IPS-15b (cell line): Measurements from ENCODE around the gene STK39.

ENCODE experiments used
- H3K27me3 ChIP-seq: one replicate; pipeline ENCODE4 v1.6.1; 2013; ENCODE audit warnings: low read length; ENCODE audit not compliant: control insufficient read depth, insufficient read depth
- H3K36me3 ChIP-seq: one replicate; pipeline ENCODE4 v1.6.1; 2013; ENCODE audit warnings: low read length; ENCODE audit not compliant: control insufficient read depth, insufficient read depth
- H3K4me1 ChIP-seq: one replicate; pipeline ENCODE4 v1.6.1; 2013; ENCODE audit warnings: mild to moderate bottlenecking, low read length; ENCODE audit not compliant: control insufficient read depth, insufficient read depth
- H3K4me3 ChIP-seq: one replicate; pipeline ENCODE4 v1.5.1; 2013; ENCODE audit warnings: low read depth, low read length
- H3K9ac ChIP-seq: one replicate; pipeline ENCODE4 v1.6.1; 2013; ENCODE audit warnings: low read depth, mild to moderate bottlenecking, low read length
- H3K9me3 ChIP-seq: one replicate; pipeline ENCODE4 v1.6.1; 2013; ENCODE audit warnings: mild to moderate bottlenecking, low read length; ENCODE audit not compliant: control insufficient read depth, insufficient read depth

The STK39 gene

DNA sequence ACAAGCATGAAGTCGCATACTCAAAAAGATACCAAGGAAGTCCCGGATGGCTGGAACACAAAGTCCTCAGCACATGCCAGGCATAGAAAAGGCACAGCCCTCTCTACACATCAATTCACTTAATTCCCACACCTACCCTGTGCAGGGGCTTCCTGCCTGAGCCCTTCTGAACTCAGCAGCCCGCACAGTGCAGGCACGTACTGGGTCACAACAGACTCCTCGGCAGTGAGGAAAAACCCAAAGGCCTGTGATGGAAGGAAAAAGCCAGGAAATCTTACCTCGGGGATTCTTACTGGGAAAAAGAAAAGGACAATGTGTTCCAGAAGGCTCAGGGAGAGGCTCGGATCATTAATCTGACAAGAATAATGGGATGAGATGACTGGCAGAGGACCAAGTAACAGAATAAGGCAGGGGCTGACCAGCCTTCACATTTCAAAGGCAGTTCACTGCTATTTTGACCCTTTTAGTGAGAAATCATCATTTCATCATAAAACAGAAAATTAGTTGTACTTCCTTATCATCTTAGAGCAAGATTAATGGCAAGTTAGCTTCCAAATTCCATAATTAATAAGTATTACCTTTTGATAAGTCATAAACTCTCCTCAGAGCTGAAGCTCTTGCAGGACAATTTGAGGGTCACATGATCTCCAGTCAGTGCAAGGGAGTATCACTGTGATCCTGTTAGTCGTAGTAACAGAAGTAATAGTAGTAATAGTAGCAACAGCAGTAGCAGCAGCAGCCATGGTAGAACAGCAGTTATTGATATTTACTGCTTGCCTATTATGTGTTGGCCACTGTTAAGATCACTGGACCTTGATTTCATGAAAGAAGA is 87.4 kb downstream of the STK39 start:
- Histone ChIP-seq H3K9ac (no peak overlapping the region), H3K4me1 (peaks cover 4% of the 10 kb centered on the region), H3K4me3 (no peak overlapping the region), H3K9me3 (no peaks in the 10 kb centered on the region), H3K27me3 (no peaks in the 10 kb centered on the region), H3K36me3 (no peaks in the 10 kb centered on the region)

DNA sequence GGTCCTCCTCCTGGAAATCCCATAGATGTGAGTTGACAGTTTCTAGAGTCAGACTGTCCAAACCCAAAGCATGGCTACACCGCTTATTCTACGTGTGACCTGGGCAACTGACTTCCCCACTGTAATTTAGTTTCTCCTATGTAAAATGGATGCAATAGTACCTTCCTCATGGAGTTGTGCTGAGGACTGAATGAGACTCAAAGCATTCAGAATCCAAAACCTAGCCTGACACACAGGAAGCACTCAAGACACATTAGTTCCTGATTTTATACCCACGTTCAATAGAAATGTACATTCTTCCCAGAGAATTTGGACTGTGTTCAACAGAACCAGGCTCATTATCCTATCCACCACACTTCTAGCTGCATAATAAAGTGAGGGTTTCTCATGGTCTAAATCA is 88.8 kb downstream of the STK39 start:
- Histone ChIP-seq H3K27me3 (no peaks in the 10 kb centered on the region), H3K9ac (no peak overlapping the region), H3K4me1 (peaks cover 4% of the 10 kb centered on the region), H3K36me3 (no peaks in the 10 kb centered on the region), H3K4me3 (no peak overlapping the region), H3K9me3 (no peaks in the 10 kb centered on the region)

DNA sequence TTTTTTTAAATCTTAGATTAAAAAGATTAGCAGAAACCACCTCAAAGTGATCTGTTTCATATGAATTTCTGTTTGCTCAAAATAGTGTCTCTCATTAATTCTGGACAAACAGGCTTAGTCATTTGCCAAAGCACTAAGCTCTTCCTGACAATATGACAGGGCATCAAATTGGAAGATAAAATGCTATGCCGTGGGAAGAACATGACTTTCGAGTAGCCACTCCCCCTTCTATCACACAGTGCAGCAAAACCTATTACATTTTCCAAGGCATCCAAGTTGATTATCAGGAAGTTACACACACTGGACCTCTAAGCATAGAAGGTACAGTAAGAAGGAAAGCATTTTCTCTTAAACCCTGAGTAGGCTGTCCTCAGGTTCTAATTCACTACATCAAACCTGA is 89.5 kb downstream of the STK39 start:
- Histone ChIP-seq H3K4me1 (peaks cover 4% of the 10 kb centered on the region), H3K9me3 (no peaks in the 10 kb centered on the region), H3K27me3 (no peaks in the 10 kb centered on the region), H3K9ac (no peak overlapping the region), H3K4me3 (no peak overlapping the region), H3K36me3 (no peaks in the 10 kb centered on the region)

DNA sequence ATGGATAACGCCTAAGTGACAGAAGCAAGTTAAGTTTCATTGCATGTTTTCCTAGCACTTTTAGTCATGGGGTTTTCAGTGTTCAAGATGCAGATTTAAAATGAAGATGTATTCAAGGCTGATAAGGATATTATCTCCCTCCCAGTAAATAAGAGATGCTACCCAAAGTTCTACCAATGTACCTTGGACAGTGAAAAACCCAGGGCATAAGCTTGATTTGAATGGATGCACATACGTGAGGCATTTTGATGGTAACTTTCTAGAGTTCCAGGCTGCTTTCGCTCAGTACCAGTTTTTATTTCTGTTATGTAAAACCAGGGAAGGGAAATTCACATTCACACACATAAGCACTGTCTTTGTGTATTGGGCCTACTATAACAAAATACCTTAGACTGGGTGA is 90.3 kb downstream of the STK39 start:
- Histone ChIP-seq H3K9ac (no peak overlapping the region), H3K36me3 (no peaks in the 10 kb centered on the region), H3K27me3 (no peaks in the 10 kb centered on the region), H3K4me1 (peaks cover 4% of the 10 kb centered on the region), H3K4me3 (no peak overlapping the region), H3K9me3 (no peaks in the 10 kb centered on the region)

DNA sequence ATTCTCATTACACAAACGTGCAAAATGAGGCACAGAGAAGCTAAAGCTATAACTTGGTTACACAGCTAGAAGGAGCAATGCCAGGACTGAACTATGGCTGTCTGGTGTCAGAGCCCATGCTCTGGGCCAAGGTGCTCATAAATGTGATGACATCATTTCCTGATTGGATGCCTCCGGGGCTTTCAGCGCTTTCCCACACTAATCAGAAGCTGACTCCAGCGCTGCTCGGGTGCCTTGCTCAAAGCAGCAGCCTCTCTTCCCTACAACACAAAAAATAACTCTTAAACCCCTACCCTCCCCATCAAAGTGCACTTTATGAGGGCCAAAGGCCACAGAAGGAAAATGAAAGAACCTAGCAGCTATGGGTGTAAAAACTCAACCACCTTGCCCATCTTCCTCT is 90.7 kb downstream of the STK39 start:
- H3K4me1 ChIP-seq = peaks cover 4% of the 10 kb centered on the region
- H3K9ac ChIP-seq = no peak overlapping the region
- H3K4me3 ChIP-seq = no peak overlapping the region

DNA sequence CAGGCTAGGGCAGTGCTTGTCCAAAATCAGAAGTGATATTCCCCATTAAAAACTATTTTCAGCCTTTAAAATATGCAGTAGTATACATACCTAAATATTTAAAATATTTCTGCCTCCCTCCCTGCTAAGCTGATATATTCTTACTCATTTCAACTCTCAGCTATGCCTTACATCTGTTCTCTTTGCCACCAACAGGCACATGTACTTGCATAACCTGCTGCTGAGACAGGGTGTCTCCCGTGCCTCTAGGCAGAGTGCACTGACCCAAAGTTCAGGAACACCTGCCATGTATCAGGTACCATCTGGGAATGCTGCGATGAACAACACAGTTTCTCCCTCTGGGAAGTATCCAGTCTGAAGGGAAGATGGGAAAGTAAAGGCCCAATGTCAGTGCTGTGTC is 91.7 kb downstream of the STK39 start:
- no peak overlapping the region for H3K9ac ChIP-seq
- H3K36me3 ChIP-seq = no peaks in the 10 kb centered on the region
- no peaks in the 10 kb centered on the region for H3K9me3 ChIP-seq
- H3K27me3 ChIP-seq = no peaks in the 10 kb centered on the region
- H3K4me1 ChIP-seq = no peaks in the 10 kb centered on the region
- H3K4me3 ChIP-seq = no peak overlapping the region

More for the DNA sequence above, 90.7 kb downstream of the STK39 start:
- Histone ChIP-seq H3K27me3 (no peaks in the 10 kb centered on the region), H3K36me3 (no peaks in the 10 kb centered on the region), H3K9me3 (no peaks in the 10 kb centered on the region)

DNA sequence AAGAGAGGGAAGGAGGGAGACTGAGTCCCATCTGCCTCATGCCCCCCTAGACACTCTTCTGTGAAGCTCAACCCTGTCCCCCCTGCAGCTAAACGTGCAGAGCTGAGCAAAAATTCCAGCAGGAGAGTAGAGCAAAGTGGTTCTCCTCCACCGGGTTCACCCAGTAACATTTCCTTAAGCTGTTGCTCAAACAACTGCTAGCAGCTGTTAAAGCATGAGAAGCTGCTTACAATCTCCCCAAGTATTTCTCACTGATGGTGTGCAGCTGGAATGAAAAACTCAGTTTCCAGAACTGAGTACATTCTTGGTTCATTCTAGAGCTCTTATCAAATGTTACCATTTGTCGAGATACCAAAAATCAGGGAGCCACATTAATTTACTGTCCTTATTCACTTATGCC is 92.3 kb downstream of the STK39 start:
- Histone ChIP-seq H3K9ac (no peak overlapping the region), H3K27me3 (no peaks in the 10 kb centered on the region), H3K4me3 (no peak overlapping the region), H3K4me1 (no peaks in the 10 kb centered on the region), H3K9me3 (no peaks in the 10 kb centered on the region), H3K36me3 (no peaks in the 10 kb centered on the region)

DNA sequence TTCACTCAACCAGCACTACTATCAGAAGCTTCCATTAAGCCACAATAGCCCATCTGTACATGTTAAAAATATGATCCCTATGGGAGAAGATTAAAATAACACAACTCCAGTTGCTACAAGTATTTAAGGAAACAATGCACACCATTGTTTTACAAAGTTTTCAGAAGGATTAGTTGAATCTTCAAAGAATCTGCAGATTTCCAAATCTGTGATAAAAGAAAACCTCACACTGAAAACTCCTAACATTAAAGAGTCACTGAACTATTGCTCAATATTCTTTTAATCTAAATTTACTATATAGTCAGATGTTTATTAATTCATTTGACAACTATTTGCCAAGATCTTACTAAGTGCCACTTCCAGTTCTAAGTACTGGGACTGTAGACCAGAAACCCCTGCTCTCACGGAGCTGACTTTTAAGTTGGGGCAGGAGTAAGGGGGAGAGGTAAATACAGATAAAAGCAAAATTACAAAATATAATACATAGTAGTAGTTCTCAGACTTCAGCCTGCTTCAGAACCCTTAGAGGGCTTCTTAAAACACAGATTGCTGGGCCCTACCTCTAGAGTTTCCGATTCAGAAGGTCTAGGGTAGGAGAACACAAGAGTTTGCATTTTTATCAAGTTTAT is 94.4 kb downstream of the STK39 start:
- no peak overlapping the region for H3K4me3 ChIP-seq
- no peaks in the 10 kb centered on the region for H3K4me1 ChIP-seq
- no peaks in the 10 kb centered on the region for H3K9me3 ChIP-seq
- no peak overlapping the region for H3K9ac ChIP-seq
- no peaks in the 10 kb centered on the region for H3K27me3 ChIP-seq
- H3K36me3 ChIP-seq = no peaks in the 10 kb centered on the region

DNA sequence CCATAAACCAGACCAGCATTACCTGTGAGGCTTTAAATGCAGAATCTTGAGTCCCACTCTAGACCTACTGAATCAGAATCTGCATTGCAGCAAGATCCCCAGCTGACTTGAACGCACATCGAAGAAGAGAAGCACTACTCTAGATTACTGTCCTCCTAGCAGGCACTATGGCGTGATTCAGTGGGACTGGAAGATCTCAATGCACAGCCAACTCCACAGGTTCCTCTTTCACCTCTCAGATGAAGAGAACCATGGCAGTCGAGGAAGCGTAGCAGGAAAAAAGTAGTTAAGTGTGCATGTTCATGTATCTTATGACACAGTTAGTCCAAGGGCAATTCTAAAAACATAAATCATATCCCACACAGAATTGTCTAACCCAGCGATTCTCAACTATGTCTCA is 97.4 kb downstream of the STK39 start:
- Histone ChIP-seq H3K4me3 (no peak overlapping the region), H3K27me3 (no peaks in the 10 kb centered on the region), H3K9ac (no peak overlapping the region), H3K4me1 (no peaks in the 10 kb centered on the region), H3K36me3 (no peaks in the 10 kb centered on the region), H3K9me3 (no peaks in the 10 kb centered on the region)

DNA sequence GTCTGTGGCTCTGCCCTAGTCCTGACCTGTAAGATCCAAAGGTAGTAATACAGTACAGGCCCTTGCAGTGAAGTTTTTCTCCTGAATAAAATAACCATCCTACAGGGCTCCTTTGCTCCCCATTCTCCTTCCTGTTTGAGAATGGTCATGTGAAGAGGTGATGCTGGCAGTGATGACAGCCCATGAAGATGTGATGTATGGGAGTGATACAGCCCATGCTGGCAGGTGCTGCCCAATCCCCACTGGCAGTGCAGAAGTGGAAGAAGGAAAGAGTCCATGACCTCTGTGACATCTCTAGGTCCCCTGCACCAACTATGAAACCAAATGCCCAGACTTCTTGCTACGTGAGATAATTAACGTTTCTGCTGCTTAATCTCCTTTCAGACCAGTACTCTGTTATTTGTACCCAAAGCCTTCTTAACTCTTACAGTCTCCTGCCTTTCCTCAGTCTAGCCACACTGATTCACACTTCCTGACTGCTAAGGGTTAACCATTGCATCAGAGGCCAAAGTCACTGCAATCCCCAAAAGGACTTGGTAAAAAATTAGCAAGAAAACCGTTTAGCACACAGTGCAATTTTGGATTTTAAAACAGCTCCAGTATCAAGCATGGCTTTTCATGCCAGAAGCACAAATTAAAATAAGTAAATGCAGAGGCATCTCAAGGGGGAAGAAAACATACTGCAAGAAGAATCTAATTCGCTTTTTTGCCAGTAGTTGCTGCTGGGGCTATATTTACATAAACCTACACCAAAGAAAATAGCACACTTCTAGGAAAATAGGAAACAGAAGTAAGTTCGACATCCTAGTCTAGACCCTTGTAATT is 98.0 kb downstream of the STK39 start:
- H3K27me3 ChIP-seq = no peaks in the 10 kb centered on the region
- no peaks in the 10 kb centered on the region for H3K36me3 ChIP-seq
- H3K9ac ChIP-seq = no peak overlapping the region
- H3K4me3 ChIP-seq = no peak overlapping the region
- no peaks in the 10 kb centered on the region for H3K4me1 ChIP-seq
- no peaks in the 10 kb centered on the region for H3K9me3 ChIP-seq

DNA sequence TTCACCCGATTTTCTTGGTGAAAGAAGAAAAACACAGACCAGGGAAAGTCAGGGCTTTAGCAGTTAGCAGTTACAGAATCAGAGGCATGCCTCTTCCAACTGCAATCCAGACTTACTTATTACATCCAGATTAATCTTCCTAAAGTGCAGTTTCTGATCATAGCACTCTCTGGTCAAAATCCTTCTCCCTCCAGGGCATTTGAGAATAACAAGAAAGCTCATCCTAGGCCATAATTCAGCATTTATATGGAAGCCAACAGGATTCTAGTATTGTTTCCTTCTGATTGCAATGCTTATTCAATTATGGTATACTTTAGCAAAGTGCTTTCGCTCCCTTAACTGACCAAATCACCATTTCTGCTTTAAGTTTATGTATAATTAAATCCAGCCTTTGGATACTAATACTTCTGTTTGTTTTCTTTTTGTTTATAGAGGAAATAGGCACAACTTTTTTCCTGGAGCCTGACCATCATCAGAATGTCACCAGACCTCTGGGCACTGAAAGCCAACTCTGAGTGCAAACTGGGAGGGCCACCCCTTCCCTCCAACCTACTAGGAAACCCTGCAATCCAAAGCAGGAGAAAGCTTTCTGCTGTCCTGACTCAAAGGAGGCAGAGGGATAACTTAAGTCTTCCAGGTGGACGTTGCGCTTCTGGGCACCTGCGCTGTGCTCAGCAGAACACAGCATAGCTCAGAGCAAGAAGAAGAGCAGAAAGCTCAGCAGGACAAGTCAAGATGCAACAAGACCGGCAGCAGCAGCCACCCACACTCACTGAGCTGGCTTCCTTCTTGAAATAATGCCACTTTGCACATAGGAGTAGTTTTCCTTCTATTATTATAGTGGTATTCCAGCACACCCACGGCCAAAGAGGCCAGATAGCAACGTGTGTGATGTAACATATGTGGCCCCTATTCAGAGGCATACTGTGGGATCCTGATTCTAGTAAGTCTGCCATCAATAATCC is 99.3 kb downstream of the STK39 start:
- no peaks in the 10 kb centered on the region for H3K36me3 ChIP-seq
- H3K9ac ChIP-seq = no peak overlapping the region

More for the DNA sequence above, 99.3 kb downstream of the STK39 start:
- no peak overlapping the region for H3K4me3 ChIP-seq
- H3K9me3 ChIP-seq = no peaks in the 10 kb centered on the region
- no peaks in the 10 kb centered on the region for H3K4me1 ChIP-seq
- H3K27me3 ChIP-seq = no peaks in the 10 kb centered on the region
